ENCODE measurements around the gene CRELD2.
A peak's percentile ranks its signal among the peaks of the same experiment; 100 is the strongest.

Gene CRELD2

GRCh38 chr22:49937758-49938564 is 19.5 kb downstream of the CRELD2 start:
- no peak for DNase-seq (ENCODE audit: low spot score)
- Histone ChIP-seq H3K4me3 (ENCODE audit: severe bottlenecking) (no peak overlapping the region), H3K27me3 (ENCODE audit: insufficient read depth, poor library complexity, severe bottlenecking) (no peaks in the 10 kb centered on the region), H3K9me3 (ENCODE audit: severe bottlenecking) (no peaks in the 10 kb centered on the region), H3K27ac (ENCODE audit: poor library complexity, severe bottlenecking) (no peak overlapping the region), H3K4me1 (ENCODE audit: insufficient read depth, poor library complexity, severe bottlenecking) (peaks cover 9% of the 10 kb centered on the region), H3K36me3 (ENCODE audit: low read depth) (no peaks in the 10 kb centered on the region)
- TF ChIP-seq CTCF (IDR thresholded peaks at IDR 0.05; ENCODE audit: poor library complexity, severe bottlenecking), result no peak
- no peak for ATAC-seq (ENCODE audit: low read depth)

- Histone ChIP-seq H3K27me3 (ENCODE audit: insufficient read depth, poor library complexity, severe bottlenecking) (no peaks in the 10 kb centered on the region), H3K36me3 (ENCODE audit: low read depth) (no peaks in the 10 kb centered on the region), H3K4me3 (ENCODE audit: severe bottlenecking) (no peak overlapping the region), H3K4me1 (ENCODE audit: insufficient read depth, poor library complexity, severe bottlenecking) (peaks cover 9% of the 10 kb centered on the region), H3K27ac (ENCODE audit: poor library complexity, severe bottlenecking) (no peak overlapping the region), H3K9me3 (ENCODE audit: severe bottlenecking) (no peaks in the 10 kb centered on the region)
- TF ChIP-seq CTCF (IDR thresholded peaks at IDR 0.05; ENCODE audit: poor library complexity, severe bottlenecking), result no peak
- ATAC-seq (ENCODE audit: low read depth) (no peak), DNase-seq (ENCODE audit: low spot score) (no peak)
These were observed 20.2 kb downstream of the CRELD2 start for GRCh38 chr22:49938565-49939136.

- ATAC-seq (ENCODE audit: low read depth) (no peak), DNase-seq (ENCODE audit: low spot score) (no peak)
- peaks cover 1% of the 10 kb centered on the region for H3K4me1 ChIP-seq (ENCODE audit: insufficient read depth, poor library complexity, severe bottlenecking)
- H3K27me3 ChIP-seq (ENCODE audit: insufficient read depth, poor library complexity, severe bottlenecking), result no peaks in the 10 kb centered on the region
- H3K36me3 ChIP-seq (ENCODE audit: low read depth), result no peaks in the 10 kb centered on the region
- no peak overlapping the region for H3K4me3 ChIP-seq (ENCODE audit: severe bottlenecking)
- TF ChIP-seq CTCF (IDR thresholded peaks at IDR 0.05; ENCODE audit: poor library complexity, severe bottlenecking), result no peak
- no peak overlapping the region for H3K27ac ChIP-seq (ENCODE audit: poor library complexity, severe bottlenecking)
- H3K9me3 ChIP-seq (ENCODE audit: severe bottlenecking), result no peaks in the 10 kb centered on the region
These were observed 23.3 kb downstream of the CRELD2 start for GRCh38 chr22:49941507-49942316.

- no peaks in the 10 kb centered on the region for H3K27me3 ChIP-seq (ENCODE audit: insufficient read depth, poor library complexity, severe bottlenecking)
- no peaks in the 10 kb centered on the region for H3K36me3 ChIP-seq (ENCODE audit: low read depth)
- no peak overlapping the region for H3K27ac ChIP-seq (ENCODE audit: poor library complexity, severe bottlenecking)
- H3K4me3 ChIP-seq (ENCODE audit: severe bottlenecking), result no peak overlapping the region
- H3K4me1 ChIP-seq (ENCODE audit: insufficient read depth, poor library complexity, severe bottlenecking), result peaks cover 6% of the 10 kb centered on the region
- no peak for DNase-seq (ENCODE audit: low spot score)
- H3K9me3 ChIP-seq (ENCODE audit: severe bottlenecking), result no peaks in the 10 kb centered on the region
- TF ChIP-seq CTCF (IDR thresholded peaks at IDR 0.05; ENCODE audit: poor library complexity, severe bottlenecking), result no peak
- 0 out of 3 replicates have a peak, but pooled peaks have one; percentile 35 for ATAC-seq (ENCODE audit: low read depth)
These were observed 24.4 kb downstream of the CRELD2 start for GRCh38 chr22:49942565-49943404.
